Neuronal stem cell (in vitro differentiated cells): ENCODE results near the gene THAP3.

Source experiments
- DNase-seq: peaks from one replicate; pipeline ENCODE4 v3.0.0-alpha.2; 2013; ENCODE audit warnings: low spot score
- H2AFZ ChIP-seq: one replicate; pipeline ENCODE4 v1.6.1; 2013; ENCODE audit warnings: mild to moderate bottlenecking, low read length, inconsistent platforms
- H2AK5ac ChIP-seq: 2 replicates; pipeline ENCODE4 v1.6.1; 2013; ENCODE audit warnings: low read depth, mild to moderate bottlenecking, inconsistent platforms, low read length, moderate library complexity, mixed read lengths
- H2BK120ac ChIP-seq: 2 replicates; pipeline ENCODE4 v1.6.1; 2013; ENCODE audit warnings: low read depth, mild to moderate bottlenecking, inconsistent platforms, low read length, moderate library complexity, mixed read lengths
- H2BK12ac ChIP-seq: one replicate; pipeline ENCODE4 v1.6.1; 2013; ENCODE audit warnings: low read length, inconsistent platforms
- H2BK15ac ChIP-seq: 2 replicates; pipeline ENCODE4 v1.6.1; 2013; ENCODE audit warnings: mild to moderate bottlenecking, low read length, inconsistent platforms, mixed read lengths
- H2BK5ac ChIP-seq: one replicate; pipeline ENCODE4 v1.6.1; 2013; ENCODE audit warnings: inconsistent platforms, mild to moderate bottlenecking, low read length, moderate library complexity
- H3K14ac ChIP-seq: one replicate; pipeline ENCODE4 v1.6.1; 2013; ENCODE audit warnings: low read length, inconsistent platforms
- H3K18ac ChIP-seq: 2 replicates; pipeline ENCODE4 v1.6.1; 2013; ENCODE audit warnings: low read length, inconsistent platforms
- H3K23ac ChIP-seq: 2 replicates; pipeline ENCODE4 v1.6.1; 2013; ENCODE audit warnings: low read depth, mild to moderate bottlenecking, mixed read lengths, low read length, inconsistent platforms; ENCODE audit not compliant: poor library complexity
- H3K27ac ChIP-seq: replicated peaks from 3 replicates; pipeline ENCODE4 v1.5.1; 2013; ENCODE audit warnings: low read length, inconsistent platforms
- H3K27me3 ChIP-seq, 3 experiments: 2 replicates each; pipeline ENCODE4 v1.6.1; 2013; ENCODE audit warnings: low read length in 3 of 3, mild to moderate bottlenecking in 2 of 3, inconsistent platforms in 1 of 3, low read depth in 1 of 3, mixed read lengths in 1 of 3, moderate library complexity in 1 of 3; ENCODE audit not compliant: control insufficient read depth in 3 of 3, insufficient read depth in 3 of 3
- H3K36me3 ChIP-seq, 2 donors: replicated peaks in 1 of 2; 2 replicates each; pipeline ENCODE4 v1.6.1; 2013; ENCODE audit warnings: low read length in 2 of 2; ENCODE audit not compliant: control insufficient read depth in 2 of 2, insufficient read depth in 2 of 2
- H3K4ac ChIP-seq: 2 replicates; pipeline ENCODE4 v1.6.1; 2013; ENCODE audit warnings: inconsistent platforms, mild to moderate bottlenecking, low read length, moderate library complexity
- H3K4me1 ChIP-seq, 2 donors: 1 replicate in 1 of 2; 2 replicates in 1 of 2; pipeline ENCODE4 v1.6.1; 2013; ENCODE audit warnings: low read length in 2 of 2, low read depth in 1 of 2; ENCODE audit not compliant: control insufficient read depth in 2 of 2, insufficient read depth in 1 of 2
- H3K4me2 ChIP-seq: one replicate; pipeline ENCODE4 v1.6.1; 2013; ENCODE audit warnings: mild to moderate bottlenecking, low read length, inconsistent platforms; ENCODE audit not compliant: insufficient read depth, poor library complexity, severe bottlenecking
- H3K4me3 ChIP-seq, 2 donors: 2 replicates each; pipeline ENCODE4 v1.5.1; 2013; ENCODE audit warnings: low read length in 2 of 2, mild to moderate bottlenecking in 2 of 2, inconsistent platforms in 1 of 2, moderate library complexity in 1 of 2
- H3K79me1 ChIP-seq: one replicate; pipeline ENCODE4 v1.6.1; 2013; ENCODE audit warnings: low read depth, mild to moderate bottlenecking, inconsistent platforms, low read length, moderate library complexity
- H3K9ac ChIP-seq: one replicate; pipeline ENCODE4 v1.6.1; 2013; ENCODE audit warnings: mild to moderate bottlenecking, low read depth, low read length, inconsistent platforms; ENCODE audit not compliant: poor library complexity
- H3K9me3 ChIP-seq, 2 donors: replicated peaks in 1 of 2; 2 replicates each; pipeline versions ENCODE3 to v1.6.1; 2013; ENCODE audit warnings: low read length in 2 of 2, mild to moderate bottlenecking in 2 of 2, inconsistent platforms in 1 of 2, low read depth in 1 of 2, mixed read lengths in 1 of 2, moderate library complexity in 1 of 2; ENCODE audit not compliant: control insufficient read depth in 2 of 2, insufficient read depth in 1 of 2
- H4K8ac ChIP-seq: one replicate; pipeline ENCODE4 v1.6.1; 2013; ENCODE audit warnings: low read depth, mild to moderate bottlenecking, inconsistent platforms, low read length, moderate library complexity
- H4K91ac ChIP-seq: one replicate; pipeline ENCODE4 v1.6.1; 2013; ENCODE audit warnings: low read length, low read depth, mild to moderate bottlenecking, inconsistent platforms; ENCODE audit not compliant: poor library complexity
- WGBS, 2 donors: extraction: QIAGEN DNeasy Blood & Tissue Kit; methylation state at CpG; one replicate each; pipeline ENCODE4 v1.1.7; 2013; ENCODE audit warnings: missing lambda C conversion rate in 2 of 2, mixed read lengths in 1 of 2; ENCODE audit not compliant: insufficient read length in 2 of 2, insufficient replicate concordance in 1 of 2; ENCODE audit errors: extremely low coverage in 2 of 2; 5-methylcytosine and 5-hydroxymethylcytosine counted together

THAP3 gene

GRCh38 chr1:6645018-6645417 is 20.4 kb downstream of the THAP3 start:
- Histone ChIP-seq H2BK15ac (no peak overlapping the region), H3K18ac (no peak overlapping the region), H3K9ac (no peak overlapping the region), H3K4me2 (no peak overlapping the region), H2BK5ac (no peak overlapping the region), H2BK120ac (no peak overlapping the region), H2AK5ac (no peak overlapping the region), H4K91ac (no peak overlapping the region), H2AFZ (no peak overlapping the region), H3K23ac (no peak overlapping the region), H3K4me3 (no peak overlapping the region), H3K27ac (no peak overlapping the region), H3K9me3 (no peaks in the 10 kb centered on the region), H3K4me1 (no peaks in the 10 kb centered on the region), H3K27me3 (no peaks in the 10 kb centered on the region), H3K36me3 (peaks cover 25 to 64% of the 10 kb centered on the region in 2 donors), H4K8ac (no peak overlapping the region), H3K4ac (no peak overlapping the region), H3K79me1 (no peaks in the 10 kb centered on the region), H2BK12ac (no peak overlapping the region), H3K14ac (no peak overlapping the region)
- DNase-seq, result no peak
- WGBS, 2 donors, result no CpG with 5 or more reads among the region's 7 CpGs

GRCh38 chr1:6646499-6647148 is 22.0 kb downstream of the THAP3 start:
- Histone ChIP-seq H3K27me3 (no peaks in the 10 kb centered on the region), H3K27ac (no peak overlapping the region), H3K4me1 (no peaks in the 10 kb centered on the region), H3K14ac (no peak overlapping the region), H3K4me3 (no peak overlapping the region), H3K9ac (no peak overlapping the region), H2AK5ac (no peak overlapping the region), H3K23ac (no peak overlapping the region), H3K4me2 (no peak overlapping the region), H3K36me3 (peaks cover 28 to 66% of the 10 kb centered on the region in 2 donors), H3K4ac (no peak overlapping the region), H3K79me1 (no peaks in the 10 kb centered on the region), H2BK5ac (no peak overlapping the region), H2BK15ac (no peak overlapping the region), H4K8ac (no peak overlapping the region), H2BK120ac (no peak overlapping the region), H4K91ac (no peak overlapping the region), H2AFZ (no peak overlapping the region), H3K9me3 (no peaks in the 10 kb centered on the region), H2BK12ac (no peak overlapping the region), H3K18ac (no peak overlapping the region)
- WGBS, 2 donors, result no CpG with 5 or more reads among the region's 10 CpGs
- no peak for DNase-seq

- H2AK5ac ChIP-seq, result no peak overlapping the region
- no peaks in the 10 kb centered on the region for H3K27me3 ChIP-seq
- no peak overlapping the region for H2BK15ac ChIP-seq
- no peak overlapping the region for H2BK12ac ChIP-seq
- no peaks in the 10 kb centered on the region for H3K79me1 ChIP-seq
- no peak overlapping the region for H3K9ac ChIP-seq
- no peak overlapping the region for H2BK5ac ChIP-seq
- H3K4me2 ChIP-seq, result no peak overlapping the region
- no peak overlapping the region for H4K91ac ChIP-seq
- no peak overlapping the region for H3K14ac ChIP-seq
- no peaks in the 10 kb centered on the region for H3K4me1 ChIP-seq
- WGBS, 2 donors, result no CpG with 5 or more reads among the region's 6 CpGs
- no peak overlapping the region for H3K27ac ChIP-seq
- no peak overlapping the region for H2AFZ ChIP-seq
- H3K4ac ChIP-seq, result no peak overlapping the region
- H3K18ac ChIP-seq, result no peak overlapping the region
- H4K8ac ChIP-seq, result no peak overlapping the region
- no peak overlapping the region for H2BK120ac ChIP-seq
- H3K9me3 ChIP-seq, result no peaks in the 10 kb centered on the region
- H3K4me3 ChIP-seq, result no peak overlapping the region
- no peak overlapping the region for H3K23ac ChIP-seq
- no peak for DNase-seq
- peaks cover 23 to 70% of the 10 kb centered on the region in 2 donors for H3K36me3 ChIP-seq
Measured at GRCh38 chr1:6648556-6648955, 23.9 kb downstream of the THAP3 start.

- WGBS, 2 donors, result no CpG with 5 or more reads among the region's 17 CpGs
- H3K27ac ChIP-seq, result no peak overlapping the region
Measured at GRCh38 chr1:6651909-6652308, 27.2 kb downstream of the THAP3 start.

More at GRCh38 chr1:6651909-6652308, 27.2 kb downstream of the THAP3 start:
- Histone ChIP-seq H2BK120ac (no peak overlapping the region), H3K79me1 (no peaks in the 10 kb centered on the region), H3K9me3 (no peaks in the 10 kb centered on the region), H3K9ac (no peak overlapping the region), H2BK12ac (no peak overlapping the region), H3K27me3 (no peaks in the 10 kb centered on the region), H3K14ac (no peak overlapping the region), H3K18ac (no peak overlapping the region), H3K4me1 (no peaks in the 10 kb centered on the region), H2AFZ (no peak overlapping the region), H2BK5ac (no peak overlapping the region), H3K36me3 (peaks cover 15 to 58% of the 10 kb centered on the region in 2 donors), H2BK15ac (no peak overlapping the region), H3K4ac (no peak overlapping the region), H2AK5ac (no peak overlapping the region), H3K4me3 (no peak overlapping the region), H4K91ac (no peak overlapping the region), H3K23ac (no peak overlapping the region), H3K4me2 (no peak overlapping the region), H4K8ac (no peak overlapping the region)
- no peak for DNase-seq
